ENCODE results near the gene PDZD8. TPM values are rescaled to one million over a fixed set of nuclear protein-coding genes. Genes with fewer than 3 reads are reported as not detected.
"Not testable (repeated sequence)": the region's sequence is repeated elsewhere in the genome, so short reads cannot be mapped to it uniquely, and the experiment has no call there.

Gene PDZD8
- total and polyA plus RNA-seq, 2 donors = 14.5 to 28.2 TPM

DNA sequence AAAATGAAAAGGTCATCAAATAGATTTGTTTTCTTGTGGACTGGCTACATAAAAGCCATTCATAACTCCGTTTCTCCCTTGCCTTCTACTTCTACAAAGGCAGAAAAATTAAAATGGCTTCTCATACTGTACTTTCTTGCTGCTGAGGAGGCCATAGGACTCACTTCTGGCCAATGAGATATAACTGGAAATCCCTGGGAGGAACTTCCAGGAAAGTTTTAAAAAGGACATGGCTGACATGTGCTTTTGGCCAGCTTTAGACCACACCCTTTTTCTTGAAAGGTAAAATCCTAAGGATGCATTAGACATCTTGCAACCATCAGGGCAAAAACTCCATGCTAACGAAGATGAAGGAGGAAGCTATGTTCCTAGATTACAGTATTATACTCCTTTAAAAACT, 58.5 kb downstream of the PDZD8 start:
- Histone ChIP-seq H3K4me3 (ENCODE audit: low read depth, low read length) (no peak overlapping the region), H3K27ac (ENCODE audit: low read depth) (no peak overlapping the region), H3K4me1 (ENCODE audit: insufficient read depth) (no peaks in the 10 kb centered on the region), H3K36me3 (ENCODE audit: insufficient read depth) (peaks cover 2% of the 10 kb centered on the region)
- WGBS = 95% methylated on average over 2 of the region's 2 CpGs
- no peak for DNase-seq (ENCODE audit: extremely low spot score)

- DNase-seq (ENCODE audit: extremely low spot score) = no peak
- no peaks in the 10 kb centered on the region for H3K4me1 ChIP-seq (ENCODE audit: insufficient read depth)
- H3K4me3 ChIP-seq (ENCODE audit: low read depth, low read length) = no peak overlapping the region
- 93% methylated on average over 1 of the region's 1 CpG for WGBS
- peaks cover 4% of the 10 kb centered on the region for H3K36me3 ChIP-seq (ENCODE audit: insufficient read depth)
- no peak overlapping the region for H3K27ac ChIP-seq (ENCODE audit: low read depth)
These were observed 61.6 kb downstream of the PDZD8 start for GRCh38 chr10:117313641-117314040.

DNA sequence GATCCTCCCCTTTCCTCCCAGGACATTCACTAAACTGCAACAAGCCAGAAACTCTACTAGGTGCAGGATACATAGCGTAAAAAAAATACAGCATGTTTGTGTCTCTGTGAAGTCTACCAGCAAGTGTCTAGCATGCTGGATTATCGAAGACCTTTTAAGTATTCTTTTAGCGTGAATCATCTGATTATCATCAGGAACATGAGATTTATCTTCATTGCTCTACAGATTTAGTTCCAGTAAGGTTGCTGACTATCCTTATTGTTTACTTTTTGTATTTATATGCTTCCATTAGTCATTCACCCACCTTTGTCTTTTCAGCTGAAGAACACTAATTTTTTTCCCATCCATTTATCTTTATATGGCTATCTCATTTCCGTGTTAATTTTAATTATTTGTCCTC, 62.8 kb downstream of the PDZD8 start:
- no peak overlapping the region for H3K27ac ChIP-seq (ENCODE audit: low read depth)
- no peak for DNase-seq (ENCODE audit: extremely low spot score)
- no peak overlapping the region for H3K4me3 ChIP-seq (ENCODE audit: low read depth, low read length)
- H3K36me3 ChIP-seq (ENCODE audit: insufficient read depth) = peaks cover 4% of the 10 kb centered on the region
- WGBS = 85% methylated on average over 4 of the region's 4 CpGs
- no peaks in the 10 kb centered on the region for H3K4me1 ChIP-seq (ENCODE audit: insufficient read depth)

- no peak for DNase-seq (ENCODE audit: extremely low spot score)
- Histone ChIP-seq H3K4me1 (ENCODE audit: insufficient read depth) (no peaks in the 10 kb centered on the region), H3K4me3 (ENCODE audit: low read depth, low read length) (no peak overlapping the region), H3K27ac (ENCODE audit: low read depth) (no peak overlapping the region), H3K36me3 (ENCODE audit: insufficient read depth) (peaks cover 4% of the 10 kb centered on the region)
- 98% methylated on average over 5 of the region's 5 CpGs for WGBS
These were observed 64.0 kb downstream of the PDZD8 start for GRCh38 chr10:117311261-117311660.

DNA sequence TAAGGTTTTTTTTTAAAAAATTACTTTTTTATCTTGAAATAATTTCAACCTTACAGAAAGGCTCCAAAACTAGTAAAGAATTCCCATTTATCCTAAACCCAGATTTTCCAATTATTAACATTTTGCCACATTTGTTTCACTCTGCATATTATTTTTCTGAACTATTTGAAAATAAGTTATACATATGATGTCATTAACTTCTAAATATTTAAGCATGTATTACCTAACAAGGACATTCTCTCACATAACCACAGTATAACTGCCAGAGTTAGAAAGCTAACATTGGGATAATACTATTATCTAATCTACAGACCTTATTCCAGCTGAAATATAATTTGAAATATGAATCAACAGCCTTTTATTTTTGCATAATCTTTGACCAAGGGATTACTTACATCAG, 68.6 kb downstream of the PDZD8 start:
- Histone ChIP-seq H3K4me3 (ENCODE audit: low read depth, low read length) (no peak overlapping the region), H3K36me3 (ENCODE audit: insufficient read depth) (peaks cover 2% of the 10 kb centered on the region), H3K4me1 (ENCODE audit: insufficient read depth) (no peaks in the 10 kb centered on the region), H3K27ac (ENCODE audit: low read depth) (no peak overlapping the region)
- no peak for DNase-seq (ENCODE audit: extremely low spot score)

- not testable (repeated sequence) for DNase-seq (ENCODE audit: extremely low spot score); H3K36me3 ChIP-seq (ENCODE audit: insufficient read depth); H3K4me3 ChIP-seq (ENCODE audit: low read depth, low read length); H3K4me1 ChIP-seq (ENCODE audit: insufficient read depth); H3K27ac ChIP-seq (ENCODE audit: low read depth)
- WGBS = 98% methylated on average over 3 of the region's 3 CpGs
These were observed 71.8 kb downstream of the PDZD8 start for GRCh38 chr10:117303451-117303850.

DNA sequence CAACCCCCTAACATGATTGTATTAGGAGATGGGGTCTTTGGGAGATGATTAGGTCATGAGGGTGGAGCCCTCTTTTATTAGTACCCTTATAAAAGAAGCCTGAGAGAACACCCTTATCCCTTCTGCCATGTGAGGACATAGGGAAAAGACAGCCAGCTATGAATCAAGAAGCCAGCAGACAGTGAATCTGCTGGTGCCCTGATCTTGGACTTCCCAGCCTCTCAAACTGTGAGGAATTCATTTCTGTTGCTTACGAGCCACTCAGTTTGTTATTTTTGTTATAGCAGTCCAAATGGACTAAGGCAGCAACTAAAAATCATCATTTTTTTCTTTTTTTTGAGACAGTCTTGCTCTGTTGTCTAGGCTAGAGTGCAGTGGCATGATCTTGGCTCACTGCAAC, 74.6 kb downstream of the PDZD8 start:
- no peaks in the 10 kb centered on the region for H3K4me1 ChIP-seq (ENCODE audit: insufficient read depth)
- DNase-seq (ENCODE audit: extremely low spot score) = no peak
- no peak overlapping the region for H3K27ac ChIP-seq (ENCODE audit: low read depth)
- no peaks in the 10 kb centered on the region for H3K36me3 ChIP-seq (ENCODE audit: insufficient read depth)
- WGBS = 93% methylated on average over 1 of the region's 1 CpG
- H3K4me3 ChIP-seq (ENCODE audit: low read depth, low read length) = no peak overlapping the region

- H3K4me1 ChIP-seq (ENCODE audit: insufficient read depth) = no peaks in the 10 kb centered on the region
- no peaks in the 10 kb centered on the region for H3K36me3 ChIP-seq (ENCODE audit: insufficient read depth)
- DNase-seq (ENCODE audit: extremely low spot score) = no peak
- H3K27ac ChIP-seq (ENCODE audit: low read depth) = no peak overlapping the region
- no peak overlapping the region for H3K4me3 ChIP-seq (ENCODE audit: low read depth, low read length)
These were observed 75.8 kb downstream of the PDZD8 start for GRCh38 chr10:117299435-117299834.

DNA sequence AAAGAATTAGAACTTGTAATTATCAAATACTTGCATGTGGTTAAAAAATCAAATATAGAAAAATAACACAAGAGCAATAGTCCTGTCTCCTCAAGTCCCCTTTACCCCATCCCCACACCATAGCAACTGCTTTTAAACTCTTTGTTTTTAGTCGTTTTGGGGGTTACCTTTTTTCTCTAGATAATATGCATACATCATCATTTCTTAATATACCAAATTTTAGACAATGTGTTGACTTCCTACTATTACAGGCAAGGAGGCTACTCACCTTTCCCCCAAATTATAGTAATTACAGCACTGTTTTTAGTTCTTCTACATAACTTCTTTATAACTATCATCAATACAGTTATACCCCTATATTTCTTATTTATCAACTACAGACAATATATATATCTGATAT, 77.0 kb downstream of the PDZD8 start:
- WGBS = 90% methylated on average over 1 of the region's 1 CpG
- Histone ChIP-seq H3K27ac (ENCODE audit: low read depth) (no peak overlapping the region), H3K4me3 (ENCODE audit: low read depth, low read length) (no peak overlapping the region), H3K4me1 (ENCODE audit: insufficient read depth) (no peaks in the 10 kb centered on the region), H3K36me3 (ENCODE audit: insufficient read depth) (no peaks in the 10 kb centered on the region)
- DNase-seq (ENCODE audit: extremely low spot score) = no peak

DNA sequence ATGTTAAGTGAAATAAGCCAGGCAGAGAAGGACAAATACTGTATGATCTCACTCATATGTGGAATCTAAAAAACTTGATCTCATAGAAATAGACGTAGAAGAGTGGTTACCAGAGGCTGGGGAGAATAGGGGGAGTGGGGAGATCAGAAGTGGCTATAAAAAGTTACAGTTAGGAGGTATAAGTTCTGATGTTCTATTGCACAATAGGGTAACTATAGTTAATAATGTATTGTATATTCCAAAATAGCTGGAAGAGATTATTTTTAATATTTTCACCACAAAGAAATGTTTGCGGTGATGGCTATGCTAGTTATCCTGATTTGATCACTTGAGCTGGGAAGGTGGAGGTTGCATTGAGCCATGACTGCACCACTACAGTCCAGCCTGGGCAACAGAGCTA, 80.5 kb downstream of the PDZD8 start:
- H3K36me3 ChIP-seq (ENCODE audit: insufficient read depth) = no peaks in the 10 kb centered on the region
- no peak for DNase-seq (ENCODE audit: extremely low spot score)
- H3K27ac ChIP-seq (ENCODE audit: low read depth) = no peak overlapping the region
- H3K4me3 ChIP-seq (ENCODE audit: low read depth, low read length) = no peak overlapping the region
- H3K4me1 ChIP-seq (ENCODE audit: insufficient read depth) = no peaks in the 10 kb centered on the region
- 97% methylated on average over 2 of the region's 2 CpGs for WGBS

GRCh38 chr10:117294039-117294645, 81.1 kb downstream of the PDZD8 start:
- no peaks in the 10 kb centered on the region for H3K4me1 ChIP-seq (ENCODE audit: insufficient read depth)
- DNase-seq (ENCODE audit: extremely low spot score) = no peak
- H3K4me3 ChIP-seq (ENCODE audit: low read depth, low read length) = no peak overlapping the region
- no peak overlapping the region for H3K27ac ChIP-seq (ENCODE audit: low read depth)
- WGBS = 100% methylated on average over 1 of the region's 1 CpG
- H3K36me3 ChIP-seq (ENCODE audit: insufficient read depth) = peaks cover 2% of the 10 kb centered on the region

DNA sequence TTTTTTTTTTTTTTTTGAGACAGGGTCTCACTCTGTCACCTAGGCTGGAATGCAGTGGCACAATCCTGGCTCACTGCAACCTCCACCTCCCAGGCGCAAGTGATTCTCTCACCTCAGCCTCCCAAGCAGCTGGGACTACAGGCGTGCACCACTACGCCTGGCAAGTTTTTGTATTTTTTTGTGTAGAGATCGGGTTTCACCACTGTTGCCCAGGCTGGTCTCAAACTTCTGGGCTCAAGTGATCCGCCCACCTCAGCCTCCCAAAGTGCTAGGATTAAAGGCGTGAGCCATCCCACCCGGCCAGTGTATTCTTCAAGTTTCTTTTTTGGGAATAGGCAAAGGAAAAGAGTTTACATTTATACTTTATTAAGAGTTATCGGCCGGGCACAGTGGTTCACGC, 84.4 kb downstream of the PDZD8 start:
- WGBS = 95% methylated on average over 10 of the region's 10 CpGs
- H3K36me3 ChIP-seq (ENCODE audit: insufficient read depth); H3K4me1 ChIP-seq (ENCODE audit: insufficient read depth); H3K4me3 ChIP-seq (ENCODE audit: low read depth, low read length); H3K27ac ChIP-seq (ENCODE audit: low read depth); DNase-seq (ENCODE audit: extremely low spot score): not testable (repeated sequence)

DNA sequence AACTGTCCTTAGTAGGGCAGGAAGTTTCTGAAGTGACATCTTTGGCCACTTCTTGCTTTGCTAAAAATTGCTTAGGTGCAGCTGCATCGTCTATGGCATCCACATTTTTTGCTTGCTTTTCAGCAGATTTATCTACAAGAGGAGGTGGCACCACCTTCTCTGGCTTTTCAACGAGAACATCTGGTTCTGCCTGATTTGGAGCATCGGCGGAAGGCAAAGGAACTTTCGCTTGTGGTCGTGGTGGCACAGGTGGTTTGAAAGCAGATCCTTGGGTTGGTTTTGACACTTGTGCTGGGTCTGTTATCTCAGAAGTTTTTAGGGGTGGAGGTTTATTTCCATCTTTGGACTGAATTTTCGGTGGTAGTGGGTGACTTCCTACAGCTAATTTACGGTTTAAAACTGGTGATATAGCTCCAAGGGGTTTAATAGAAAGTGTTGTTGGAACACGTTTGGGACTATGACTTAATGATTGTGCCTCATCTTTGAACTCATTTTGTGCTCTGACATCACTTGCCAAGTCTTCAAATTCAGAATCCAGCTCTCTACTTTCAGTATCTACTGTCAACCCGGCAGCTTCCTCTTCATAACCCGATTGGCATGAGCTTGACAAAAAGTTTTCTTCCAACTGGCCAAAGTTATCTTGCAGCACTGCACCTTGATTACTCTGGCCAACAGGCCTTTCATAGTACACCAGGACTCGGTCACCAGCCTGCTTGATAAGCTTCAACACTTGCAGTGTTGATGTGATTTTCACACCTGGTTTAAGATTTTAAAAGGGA, 90.3 kb downstream of the PDZD8 start:
- DNase-seq (ENCODE audit: extremely low spot score) = no peak
- WGBS = 92% methylated on average over 12 of the region's 12 CpGs
- H3K4me3 ChIP-seq (ENCODE audit: low read depth, low read length) = no peak overlapping the region
- peaks cover 2% of the 10 kb centered on the region for H3K36me3 ChIP-seq (ENCODE audit: insufficient read depth)
- H3K4me1 ChIP-seq (ENCODE audit: insufficient read depth) = no peaks in the 10 kb centered on the region
- no peak overlapping the region for H3K27ac ChIP-seq (ENCODE audit: low read depth)

GRCh38 chr10:117277675-117278074, 97.6 kb downstream of the PDZD8 start:
- Histone ChIP-seq H3K36me3 (ENCODE audit: insufficient read depth) (no peaks in the 10 kb centered on the region), H3K27ac (ENCODE audit: low read depth) (no peak overlapping the region), H3K4me3 (ENCODE audit: low read depth, low read length) (no peak overlapping the region), H3K4me1 (ENCODE audit: insufficient read depth) (no peaks in the 10 kb centered on the region)
- WGBS = 79% methylated on average over 2 of the region's 2 CpGs
- DNase-seq (ENCODE audit: extremely low spot score) = no peak
